ENCODE results near the gene BEST1. TPM values are rescaled to one million over a fixed set of nuclear protein-coding genes. Genes with fewer than 3 reads are reported as not detected.

Gene BEST1
- total RNA-seq, 1 experiment from 2014 or later: 2.3 TPM

DNA sequence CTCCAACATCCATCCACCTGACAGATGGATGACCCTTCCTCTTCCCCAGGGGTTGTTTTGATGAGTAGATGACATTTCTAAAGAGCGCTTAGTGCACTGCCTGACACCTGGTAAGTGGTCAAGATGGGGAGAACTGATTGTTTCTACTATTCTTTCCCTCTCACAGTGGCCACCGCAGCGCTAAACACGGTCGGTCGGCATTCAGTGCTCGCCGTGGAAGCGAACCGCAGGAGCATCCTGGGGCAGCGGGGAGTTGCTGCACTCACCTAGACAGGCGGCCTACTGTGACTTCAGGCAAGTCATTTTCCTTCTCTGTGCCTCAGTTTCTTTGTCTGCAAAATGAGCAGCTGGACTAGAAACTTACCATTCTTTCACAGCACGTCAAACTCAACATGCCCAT is 5.0 kb upstream of the BEST1 start:
- Histone ChIP-seq H3K9me2 (ENCODE audit: insufficient read depth) (no peaks in the 10 kb centered on the region), H3K4me2 (ENCODE audit: low read length) (no peak overlapping the region), H3K4me1 (ENCODE audit: control insufficient read depth in 1 of 2, insufficient read depth in 2 of 2, low read length in 2 of 2) (peaks cover 4 to 13% of the 10 kb centered on the region in 2 experiments; a peak in 2 of 4 replicates), H4K20me1 (ENCODE audit: insufficient read depth) (no peaks in the 10 kb centered on the region), H3K27me3 (ENCODE audit: insufficient read depth, low read length) (no peaks in the 10 kb centered on the region), H2AFZ (ENCODE audit: low read depth, low read length, poor library complexity, severe bottlenecking) (no peak overlapping the region), H3K79me2 (ENCODE audit: insufficient read depth, low read length) (no peaks in the 10 kb centered on the region), H3K9ac (ENCODE audit: low read length) (no peak overlapping the region), H3K36me3 (ENCODE audit: control insufficient read depth in 1 of 2, insufficient read depth in 2 of 2, low read length in 2 of 2) (no peaks in the 10 kb centered on the region), H3K27ac (ENCODE audit: low read depth, low read length) (no peak overlapping the region), H3K9me3 (ENCODE audit: control insufficient read depth in 1 of 2, insufficient read depth in 1 of 2, low read depth in 1 of 2, low read length in 2 of 2) (no peaks in the 10 kb centered on the region), H3K4me3 (replicated peaks in 1 of 2; ENCODE audit: low read depth in 1 of 2, low read length in 2 of 2) (no peak overlapping the region)
- intact Hi-C loops (cut with micrococcal nuclease): no loop called here
- DNase-seq (ENCODE audit: low read depth, low spot score): no peak
- no peak for ATAC-seq
- TF ChIP-seq SP1 (IDR thresholded peaks at IDR 0.05; ENCODE audit: low read depth) (no peak), SRF (IDR thresholded peaks at IDR 0.05; ENCODE audit: low read depth) (no peak), CBX3 (IDR thresholded peaks at IDR 0.05; ENCODE audit: low read depth) (no peak)
- no TSS peak for BruUV-seq (replicated peaks)
- ChIA-PET CTCF (interaction anchor here (1.4 to 6.4 kb wide), 3 partner anchors 47 to 148 kb away, joined by 3 to 162 read pairs (median 55); no protein-coding TSS in a partner anchor), POLR2A (interaction anchor here (3.4 kb wide), 1 partner anchor 47 kb away, joined by 17 read pairs; no protein-coding TSS in a partner anchor), RAD21 (ENCODE audit: low non-redundant PET in 1 of 2, low total read pairs in 2 of 2, uncharacterized antibody in 2 of 2, unreplicated experiment in 2 of 2) (no interaction called here)

DNA sequence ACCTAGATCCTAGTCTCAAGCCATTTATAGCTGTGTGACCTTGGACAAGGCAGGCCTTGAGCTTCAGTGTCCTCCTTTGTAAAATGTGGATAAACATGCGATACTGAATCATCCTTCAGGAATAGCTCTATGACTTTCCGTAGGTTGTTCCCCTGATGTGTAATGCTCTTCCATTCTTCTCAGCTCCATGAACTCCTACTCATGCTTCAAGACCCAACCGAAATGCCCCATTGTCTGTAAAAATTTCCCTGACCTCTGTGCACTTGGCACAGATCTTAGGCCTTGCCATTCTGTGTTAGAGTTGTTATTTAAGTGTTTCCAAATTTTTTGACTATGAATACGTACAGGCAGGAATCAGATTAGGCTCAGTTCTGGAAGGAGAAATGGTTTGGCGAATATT is 3.3 kb upstream of the BEST1 start:
- no peaks in the 10 kb centered on the region for H3K9me2 ChIP-seq (ENCODE audit: insufficient read depth)
- H3K27me3 ChIP-seq (ENCODE audit: insufficient read depth, low read length): no peaks in the 10 kb centered on the region
- ChIA-PET RAD21 (ENCODE audit: low non-redundant PET in 1 of 2, low total read pairs in 2 of 2, uncharacterized antibody in 2 of 2, unreplicated experiment in 2 of 2) (interaction anchor here (1.2 to 1.6 kb wide), 8 partner anchors 46 to 150 kb away, joined by 3 to 18 read pairs (median 8); no protein-coding TSS in a partner anchor), CTCF (interaction anchor here (0.7 to 6.4 kb wide), 21 partner anchors 8 to 200 kb away, joined by 3 to 162 read pairs (median 6); no protein-coding TSS in a partner anchor), POLR2A (interaction anchor here (0.8 to 5.5 kb wide), 9 partner anchors 17 to 150 kb away, joined by 3 to 44 read pairs (median 5); partner anchors contain the start of gene FTH1)
- peaks cover 4 to 13% of the 10 kb centered on the region in 2 experiments; a peak in 2 of 4 replicates for H3K4me1 ChIP-seq (ENCODE audit: control insufficient read depth in 1 of 2, insufficient read depth in 2 of 2, low read length in 2 of 2)
- H3K27ac ChIP-seq (ENCODE audit: low read depth, low read length): no peak overlapping the region
- no peak overlapping the region for H3K4me2 ChIP-seq (ENCODE audit: low read length)
- no peak for ATAC-seq
- no TSS peak for BruUV-seq (replicated peaks)
- H2AFZ ChIP-seq (ENCODE audit: low read depth, low read length, poor library complexity, severe bottlenecking): no peak overlapping the region
- no peak overlapping the region for H3K4me3 ChIP-seq (replicated peaks in 1 of 2; ENCODE audit: low read depth in 1 of 2, low read length in 2 of 2)
- H3K9ac ChIP-seq (ENCODE audit: low read length): no peak overlapping the region
- H4K20me1 ChIP-seq (ENCODE audit: insufficient read depth): no peaks in the 10 kb centered on the region
- no peaks in the 10 kb centered on the region for H3K79me2 ChIP-seq (ENCODE audit: insufficient read depth, low read length)
- DNase-seq (ENCODE audit: low read depth, low spot score): no peak
- intact Hi-C loops (cut with micrococcal nuclease): loop anchor here (1.0 kb wide), 4 partner anchors 48 to 150 kb away; no protein-coding TSS in a partner anchor
- no peaks in the 10 kb centered on the region for H3K36me3 ChIP-seq (ENCODE audit: control insufficient read depth in 1 of 2, insufficient read depth in 2 of 2, low read length in 2 of 2)
- no peaks in the 10 kb centered on the region for H3K9me3 ChIP-seq (ENCODE audit: control insufficient read depth in 1 of 2, insufficient read depth in 1 of 2, low read depth in 1 of 2, low read length in 2 of 2)
- TF ChIP-seq POLR2A (IDR thresholded peaks at IDR 0.05; ENCODE audit: borderline replicate concordance, extremely low read depth, insufficient read depth, insufficient read length): no peak
- TF ChIP-seq SRF (IDR thresholded peaks at IDR 0.05; ENCODE audit: low read depth): no peak
- TF ChIP-seq, protein P1, sequence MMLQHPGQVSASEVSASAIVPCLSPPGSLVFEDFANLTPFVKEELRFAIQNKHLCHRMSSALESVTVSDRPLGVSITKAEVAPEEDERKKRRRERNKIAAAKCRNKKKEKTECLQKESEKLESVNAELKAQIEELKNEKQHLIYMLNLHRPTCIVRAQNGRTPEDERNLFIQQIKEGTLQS (IDR thresholded peaks at IDR 0.05): no peak
- TF ChIP-seq SP1 (IDR thresholded peaks at IDR 0.05; ENCODE audit: low read depth): no peak
- no peak for TF ChIP-seq EGR1 (IDR thresholded peaks at IDR 0.05; ENCODE audit: low read depth)
- TF ChIP-seq, protein P2, sequence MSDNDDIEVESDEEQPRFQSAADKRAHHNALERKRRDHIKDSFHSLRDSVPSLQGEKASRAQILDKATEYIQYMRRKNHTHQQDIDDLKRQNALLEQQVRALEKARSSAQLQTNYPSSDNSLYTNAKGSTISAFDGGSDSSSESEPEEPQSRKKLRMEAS (IDR thresholded peaks at IDR 0.05): no peak
- TF ChIP-seq, protein P3, sequence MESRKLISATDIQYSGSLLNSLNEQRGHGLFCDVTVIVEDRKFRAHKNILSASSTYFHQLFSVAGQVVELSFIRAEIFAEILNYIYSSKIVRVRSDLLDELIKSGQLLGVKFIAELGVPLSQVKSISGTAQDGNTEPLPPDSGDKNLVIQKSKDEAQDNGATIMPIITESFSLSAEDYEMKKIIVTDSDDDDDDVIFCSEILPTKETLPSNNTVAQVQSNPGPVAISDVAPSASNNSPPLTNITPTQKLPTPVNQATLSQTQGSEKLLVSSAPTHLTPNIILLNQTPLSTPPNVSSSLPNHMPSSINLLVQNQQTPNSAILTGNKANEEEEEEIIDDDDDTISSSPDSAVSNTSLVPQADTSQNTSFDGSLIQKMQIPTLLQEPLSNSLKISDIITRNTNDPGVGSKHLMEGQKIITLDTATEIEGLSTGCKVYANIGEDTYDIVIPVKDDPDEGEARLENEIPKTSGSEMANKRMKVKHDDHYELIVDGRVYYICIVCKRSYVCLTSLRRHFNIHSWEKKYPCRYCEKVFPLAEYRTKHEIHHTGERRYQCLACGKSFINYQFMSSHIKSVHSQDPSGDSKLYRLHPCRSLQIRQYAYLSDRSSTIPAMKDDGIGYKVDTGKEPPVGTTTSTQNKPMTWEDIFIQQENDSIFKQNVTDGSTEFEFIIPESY (IDR thresholded peaks at IDR 0.05; ENCODE audit: extremely low read depth, insufficient replicate concordance, low read length): no peak
- no peak for TF ChIP-seq CBX3 (IDR thresholded peaks at IDR 0.05; ENCODE audit: low read depth)
- TF ChIP-seq JUND (IDR thresholded peaks at IDR 0.05): no peak
- no peak for TF ChIP-seq ZFX (IDR thresholded peaks at IDR 0.05)
- TF ChIP-seq SIN3A (IDR thresholded peaks at IDR 0.05; ENCODE audit: low read depth): no peak
- no peak for TF ChIP-seq ZNF274 (IDR thresholded peaks at IDR 0.05; ENCODE audit: low read depth, low read length)
- TF ChIP-seq TCF7L2 (IDR thresholded peaks at IDR 0.05; ENCODE audit: borderline replicate concordance, extremely low read depth, insufficient read depth, insufficient read length): no peak

Data from HCT116 (cell line).